Forelimb muscle (tissue), 1 donor: Measurements from ENCODE around the gene SLC35F5. TPM values are rescaled to one million over a fixed set of nuclear protein-coding genes. Genes with fewer than 3 reads are reported as not detected.
"Not testable (repeated sequence)": the region's sequence is repeated elsewhere in the genome, so short reads cannot be mapped to it uniquely, and the experiment has no call there.

Source experiments
- DNase-seq: peaks from one replicate; pipeline ENCODE4 v3.0.0-alpha.2; 2013; ENCODE audit warnings: low read depth
- polyA plus RNA-seq: library from polyadenylated mRNA; unstranded; fragments of 120-200 nt; gene quantifications from one replicate; pipeline ENCODE4 v1.2.1, GENCODE V29; 2013; ENCODE audit not compliant: insufficient read length

SLC35F5 gene
- 56.5 TPM for polyA plus RNA-seq

DNA sequence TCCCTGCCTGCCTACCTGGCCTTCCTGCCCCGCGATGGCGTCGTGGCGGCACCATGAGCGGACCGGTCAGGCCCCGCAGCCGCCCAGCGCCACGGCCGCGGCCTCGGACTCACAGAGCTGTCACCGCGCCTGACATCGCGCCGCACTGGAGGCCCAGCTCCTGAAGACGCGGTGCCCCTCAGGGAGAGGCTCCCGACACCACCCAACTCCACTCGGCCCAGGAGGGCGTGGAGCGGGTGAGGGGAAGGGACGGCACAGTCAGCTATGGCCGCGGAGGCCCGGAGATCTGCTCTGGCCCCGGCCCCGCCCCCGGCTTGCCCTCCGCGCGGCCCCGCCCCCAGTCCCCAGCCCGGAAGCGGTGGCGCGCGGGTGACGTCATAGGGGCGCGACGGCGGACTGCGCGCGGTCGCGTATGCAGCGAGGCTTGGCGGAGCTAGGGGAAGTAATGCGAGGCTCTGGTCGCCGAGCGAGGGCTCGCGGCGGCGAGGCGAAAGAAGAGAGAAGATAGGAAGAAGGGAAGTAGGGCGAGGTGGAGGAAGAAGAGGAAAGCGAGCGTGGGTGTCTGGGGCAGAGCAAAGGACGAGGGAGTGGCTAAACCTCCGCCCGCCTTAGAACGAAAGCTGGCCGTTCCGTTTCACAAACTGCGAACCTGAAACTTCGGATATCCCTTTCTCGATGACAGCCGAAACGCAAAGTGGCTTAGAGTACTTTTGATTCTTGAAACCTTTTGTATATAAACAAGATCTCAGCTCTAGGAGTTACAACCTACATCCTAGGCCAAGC is at the start of gene SLC35F5:
Gene SLC35F5, minus strand, starts transcription at position 288 of the 783 bp plus-strand sequence. Its CDS starts 233 bp downstream, at position 55.
- DNase-seq, result peak; percentile 63

GRCh38 chr2:113799375-113799774 is 42.9 kb upstream of the SLC35F5 start:
- DNase-seq, result no peak

DNA sequence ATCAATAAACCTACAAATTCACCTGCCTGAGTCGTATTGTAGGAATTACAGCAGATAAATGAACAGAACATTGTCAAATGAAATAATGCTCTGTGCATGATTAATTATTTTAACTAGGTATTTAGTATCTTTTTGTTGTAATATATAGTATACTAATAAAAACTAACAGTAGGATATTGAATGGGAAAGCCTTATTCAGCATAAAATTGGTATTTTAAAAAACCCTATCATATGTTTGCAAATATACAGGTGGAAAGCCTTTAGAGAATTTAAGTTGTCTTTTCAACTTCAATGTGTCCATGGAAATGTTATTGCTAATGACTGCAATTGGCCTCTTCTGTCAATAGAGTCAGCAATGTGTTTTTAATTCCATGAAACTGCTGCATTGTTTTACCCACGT is 40.8 kb upstream of the SLC35F5 start:
- no peak for DNase-seq

DNA sequence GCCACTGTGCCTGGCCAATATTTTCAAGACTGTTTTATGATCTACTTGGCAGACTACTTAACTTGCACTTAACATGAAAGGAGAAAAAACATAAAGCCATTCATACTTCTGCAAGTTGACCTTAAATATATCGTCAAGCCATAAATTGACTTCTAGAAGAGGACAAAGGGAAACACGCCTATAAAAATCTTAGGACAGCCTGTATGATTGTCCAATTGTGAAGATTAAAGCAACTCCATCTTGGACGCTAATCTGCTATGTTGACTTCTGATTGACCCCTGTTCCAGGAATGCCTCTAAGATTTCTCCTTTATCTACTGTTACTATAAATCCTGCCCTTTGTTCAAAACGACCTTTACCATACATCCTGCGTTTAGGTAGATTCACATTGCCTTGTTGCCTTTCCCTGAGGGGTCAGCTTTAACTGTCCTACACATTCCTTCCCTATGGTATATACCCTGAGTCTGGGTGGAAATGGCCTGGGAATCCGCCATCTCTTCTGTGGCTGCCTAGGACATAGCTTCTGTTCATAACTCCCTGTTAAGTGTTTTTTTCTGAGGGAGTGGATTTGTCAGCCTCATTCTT is 40.2 kb upstream of the SLC35F5 start:
- DNase-seq, result no peak

GRCh38 chr2:113795405-113795920 is 39.0 kb upstream of the SLC35F5 start:
- no peak for DNase-seq

DNA sequence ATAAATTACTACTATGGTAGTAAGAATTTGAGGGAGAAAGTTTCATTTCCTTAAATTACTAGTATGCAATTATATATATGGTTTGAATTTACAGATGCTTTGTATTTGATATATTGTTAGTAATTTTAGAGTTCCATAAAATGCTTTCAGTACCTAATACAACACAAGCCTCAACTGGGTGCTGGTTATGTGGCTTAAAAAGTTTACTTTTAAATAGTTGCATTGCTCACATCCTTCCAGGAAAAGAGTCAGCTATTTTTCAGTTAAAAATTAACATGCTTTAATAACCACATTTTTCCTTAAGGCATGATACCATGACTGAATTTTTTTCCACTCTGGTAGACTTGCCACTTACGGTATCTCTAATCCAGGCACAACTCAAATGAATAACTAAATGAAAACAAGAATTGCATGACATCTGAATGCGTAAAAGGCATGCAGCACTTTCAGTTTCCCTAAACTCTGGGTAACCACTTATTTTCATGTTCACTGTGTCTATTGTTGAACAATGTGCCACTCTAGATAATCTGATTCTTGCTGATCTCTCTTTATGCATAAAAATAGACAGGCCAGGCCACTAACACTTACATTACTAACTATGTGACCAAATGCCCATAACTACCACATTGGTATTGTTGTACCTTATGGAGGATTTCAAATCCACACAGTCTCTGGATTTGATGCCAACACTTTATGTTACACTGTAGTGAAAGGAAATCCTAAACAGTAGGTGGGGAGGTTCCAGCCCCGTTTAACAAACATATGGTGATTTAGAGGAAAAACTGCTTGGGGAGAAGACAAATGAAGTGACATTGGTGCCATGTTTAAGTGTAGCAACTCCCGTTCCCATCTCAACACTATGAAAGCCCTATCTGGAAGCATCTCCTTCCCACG is 35.5 kb upstream of the SLC35F5 start:
- DNase-seq, result no peak

DNA sequence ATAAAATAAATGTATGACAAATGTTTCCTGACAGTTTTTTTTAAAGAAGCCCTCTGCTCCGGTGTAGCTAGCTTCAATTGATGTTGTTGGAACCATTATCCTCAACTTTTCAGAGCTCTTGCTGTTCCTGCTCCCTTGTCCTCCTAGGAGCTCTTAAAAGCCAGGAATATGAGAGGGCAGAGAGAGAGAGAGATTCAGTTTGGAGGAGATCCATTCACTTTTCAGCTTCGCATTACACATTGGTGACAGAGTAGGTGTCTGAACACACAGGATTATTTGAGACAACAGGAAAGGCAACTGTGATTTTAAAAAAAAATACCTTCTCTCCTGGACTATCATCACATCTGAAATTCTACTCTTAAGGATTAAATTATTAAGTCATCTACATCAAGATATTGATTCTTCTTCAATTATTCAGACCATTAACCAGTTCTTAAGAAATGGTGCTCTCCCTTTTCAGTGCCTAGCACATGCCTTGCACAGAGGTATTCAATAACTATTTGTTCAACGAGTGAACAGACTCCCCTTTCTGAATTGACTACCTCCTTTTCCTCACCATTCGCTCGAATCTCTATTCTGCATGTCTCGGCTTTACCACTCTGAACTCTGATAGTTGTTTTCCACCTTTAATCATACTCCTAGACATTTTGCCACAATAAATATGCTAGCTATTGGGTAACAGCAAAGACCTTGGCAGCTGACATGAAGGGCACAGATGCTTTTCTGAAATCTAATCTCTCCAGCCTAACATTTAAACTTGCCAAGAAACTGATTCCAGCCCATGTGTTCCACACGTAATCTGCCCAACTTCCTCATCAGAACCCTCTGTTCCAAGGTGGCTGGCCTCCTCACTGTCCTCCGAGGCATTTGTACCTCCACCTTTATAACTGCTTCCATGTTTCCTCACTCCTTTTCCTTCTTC is 28.6 kb upstream of the SLC35F5 start:
- no peak for DNase-seq

GRCh38 chr2:113780472-113780871 is 24.0 kb upstream of the SLC35F5 start:
- DNase-seq, result no peak

DNA sequence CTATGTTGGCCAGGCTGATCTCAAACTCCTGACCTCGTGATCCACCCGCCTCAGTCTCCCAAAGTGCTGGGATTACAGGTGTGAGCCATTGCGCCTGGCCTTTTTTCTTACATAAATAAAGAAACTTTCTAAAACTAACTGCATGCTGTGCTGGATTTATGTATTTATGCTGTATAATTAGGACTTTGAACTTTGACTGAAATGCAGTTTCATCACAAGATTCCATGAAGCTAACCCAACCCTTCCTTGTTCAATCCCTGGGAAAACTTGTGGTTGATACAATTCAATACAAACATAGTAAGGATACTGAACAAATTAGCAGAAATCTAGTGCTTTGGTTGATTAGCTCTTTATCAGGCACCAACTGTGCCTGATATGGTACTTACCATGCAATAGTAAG is 20.9 kb upstream of the SLC35F5 start:
- DNase-seq, result no peak

- no peak for DNase-seq
Measured at GRCh38 chr2:113776949-113777348, 20.5 kb upstream of the SLC35F5 start.

- not testable (repeated sequence) for DNase-seq
Measured at GRCh38 chr2:113774616-113775015, 18.2 kb upstream of the SLC35F5 start.

DNA sequence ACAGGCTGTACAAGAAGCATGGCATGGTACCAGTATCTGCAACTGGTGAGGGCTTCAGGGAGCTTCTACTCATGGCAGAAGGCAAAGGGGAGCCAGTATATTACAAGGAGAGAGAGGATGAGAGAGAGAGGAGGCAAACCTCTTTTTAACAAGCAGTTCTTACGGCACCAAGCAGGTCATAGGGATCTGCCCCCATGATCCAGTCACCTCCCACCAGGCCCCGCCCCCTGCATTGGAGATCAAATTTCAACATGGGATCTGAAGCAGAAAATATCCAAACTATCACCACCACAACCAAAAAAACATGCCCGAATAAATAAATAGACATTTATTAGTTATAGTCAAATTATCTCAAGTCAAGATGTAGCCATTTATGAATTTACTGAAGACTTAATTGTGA is 14.5 kb upstream of the SLC35F5 start:
- DNase-seq, result no peak

- no peak for DNase-seq
Measured at GRCh38 chr2:113769555-113769954, 13.1 kb upstream of the SLC35F5 start.

- no peak for DNase-seq
Measured at GRCh38 chr2:113768770-113769169, 12.3 kb upstream of the SLC35F5 start.

- DNase-seq, result no peak
Measured at GRCh38 chr2:113767811-113768460, 11.5 kb upstream of the SLC35F5 start.

GRCh38 chr2:113765276-113765675 is 8.8 kb upstream of the SLC35F5 start:
- no peak for DNase-seq

- no peak for DNase-seq
Measured at GRCh38 chr2:113762377-113763118, 6.1 kb upstream of the SLC35F5 start.

DNA sequence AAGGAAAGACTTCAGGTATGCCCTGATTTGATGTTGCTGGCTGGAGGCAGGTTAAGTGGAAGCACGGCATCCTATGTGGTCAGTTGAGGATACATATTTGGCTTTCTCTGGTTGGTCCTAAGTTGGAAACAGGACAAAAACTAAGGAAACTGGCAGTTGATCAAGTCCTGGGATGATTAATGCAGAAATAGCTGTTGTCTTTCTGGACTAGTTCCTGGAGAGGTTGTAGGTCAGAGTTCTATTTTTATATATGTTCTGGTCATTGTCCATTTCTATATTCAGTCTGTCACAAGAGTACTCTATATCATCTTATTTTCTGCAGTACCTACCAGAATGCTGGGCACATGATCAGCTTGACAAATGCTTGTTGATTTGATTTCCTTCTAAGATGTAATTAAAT is 4.0 kb upstream of the SLC35F5 start:
- DNase-seq, result no peak

DNA sequence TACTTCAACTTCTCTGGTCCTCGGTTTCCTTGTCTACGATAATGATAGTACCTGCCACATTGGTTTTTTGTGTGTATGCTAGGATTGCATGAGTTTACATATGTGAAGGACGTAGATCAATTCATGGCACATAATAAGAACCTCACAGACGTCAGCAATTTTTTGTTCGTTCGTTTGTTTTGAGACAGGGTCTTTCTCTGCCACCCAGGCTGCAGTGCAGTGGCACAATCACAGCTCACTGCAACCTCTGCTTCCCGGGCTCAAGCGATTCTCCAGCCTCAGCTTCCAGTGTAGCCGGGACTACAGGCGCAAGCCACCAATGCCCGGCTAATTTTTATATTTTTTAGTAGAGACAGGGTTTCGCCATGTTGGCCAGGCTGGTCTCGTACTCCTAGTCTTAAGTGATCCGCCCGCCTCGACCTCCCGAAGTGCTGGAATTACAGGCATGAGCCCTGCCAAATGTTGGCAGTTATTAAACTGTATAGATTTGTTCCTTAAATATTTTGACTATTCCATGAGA is 756 bp upstream of the SLC35F5 start:
- DNase-seq, result no peak
